ENCODE measurements around the gene USP34. TPM values are rescaled to one million over a fixed set of nuclear protein-coding genes. Genes with fewer than 3 reads are reported as not detected.

Gene USP34
- total and polyA plus RNA-seq, 2 experiments from 2014 or later, result 42.4 to 94.5 TPM

DNA sequence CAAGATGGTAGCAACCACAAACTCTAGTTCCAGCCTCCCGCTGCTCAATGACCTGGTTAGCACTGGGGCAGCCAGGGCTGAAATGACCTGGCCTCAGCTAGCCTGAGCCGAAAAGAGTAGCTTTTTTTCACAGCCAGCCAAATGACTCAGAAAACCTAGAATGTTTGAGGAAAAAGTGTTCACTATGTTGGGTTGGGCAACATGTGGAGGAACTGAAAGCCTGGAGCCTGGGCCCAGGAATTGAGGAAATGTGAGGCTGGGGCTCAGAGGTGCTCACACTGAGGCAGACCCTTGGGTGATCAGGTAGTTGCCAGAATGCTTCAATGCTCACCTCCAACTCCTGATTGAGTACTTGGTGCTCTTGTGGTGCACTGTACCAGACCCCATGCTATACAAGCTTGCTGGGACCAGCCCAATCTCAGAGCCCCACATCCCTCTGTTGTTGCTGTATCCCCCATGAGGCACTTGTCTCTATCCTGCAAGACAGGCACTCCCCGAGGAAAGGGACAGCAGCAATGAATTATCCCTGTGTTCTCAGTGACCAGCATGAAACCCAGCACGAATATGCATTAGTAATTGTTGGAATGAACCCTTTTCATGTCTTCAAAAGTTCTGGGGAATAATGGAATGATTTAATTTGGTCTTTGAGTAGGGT is 116.2 kb downstream of the USP34 start:
- Histone ChIP-seq H3K4me1 (ENCODE audit: low read depth) (peaks cover 10% of the 10 kb centered on the region), H3K4me3 (no peak overlapping the region), H3K27me3 (no peaks in the 10 kb centered on the region), H3K9me3 (ENCODE audit: low read depth) (no peaks in the 10 kb centered on the region), H3K27ac (no peak overlapping the region), H3K36me3 (no peaks in the 10 kb centered on the region)
- TF ChIP-seq CTCF (IDR thresholded peaks at IDR 0.05; ENCODE audit: low read depth, low read length), result no peak
- peak in 1 of 2 donors; percentile 18 for DNase-seq (ENCODE audit: low read depth in 1 of 2, low spot score in 1 of 2)

DNA sequence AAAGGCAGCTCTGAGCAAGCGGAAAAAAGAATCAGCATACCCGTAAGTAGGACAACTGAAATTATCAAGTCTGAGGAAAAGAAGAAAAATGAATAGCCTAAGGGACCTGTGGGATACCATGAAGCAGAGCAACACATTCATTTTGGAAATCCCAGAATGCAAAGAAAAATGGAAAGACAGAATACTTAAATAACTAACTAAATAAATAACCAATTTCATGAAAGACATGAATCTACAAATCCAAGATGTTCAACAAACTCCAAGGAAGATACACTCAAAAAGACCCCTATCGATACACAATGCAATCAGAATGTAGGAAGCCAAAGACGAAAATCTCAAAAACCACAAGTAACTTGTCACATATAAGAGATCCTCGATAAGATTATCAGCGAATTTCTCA is 117.0 kb downstream of the USP34 start:
- no peak overlapping the region for H3K27ac ChIP-seq
- peaks cover 3% of the 10 kb centered on the region for H3K4me1 ChIP-seq (ENCODE audit: low read depth)
- no peak for TF ChIP-seq CTCF (IDR thresholded peaks at IDR 0.05; ENCODE audit: low read depth, low read length)
- no peaks in the 10 kb centered on the region for H3K9me3 ChIP-seq (ENCODE audit: low read depth)
- no peaks in the 10 kb centered on the region for H3K36me3 ChIP-seq
- no peaks in the 10 kb centered on the region for H3K27me3 ChIP-seq
- H3K4me3 ChIP-seq, result no peak overlapping the region
- no peak for DNase-seq (ENCODE audit: low read depth in 1 of 2, low spot score in 1 of 2)

DNA sequence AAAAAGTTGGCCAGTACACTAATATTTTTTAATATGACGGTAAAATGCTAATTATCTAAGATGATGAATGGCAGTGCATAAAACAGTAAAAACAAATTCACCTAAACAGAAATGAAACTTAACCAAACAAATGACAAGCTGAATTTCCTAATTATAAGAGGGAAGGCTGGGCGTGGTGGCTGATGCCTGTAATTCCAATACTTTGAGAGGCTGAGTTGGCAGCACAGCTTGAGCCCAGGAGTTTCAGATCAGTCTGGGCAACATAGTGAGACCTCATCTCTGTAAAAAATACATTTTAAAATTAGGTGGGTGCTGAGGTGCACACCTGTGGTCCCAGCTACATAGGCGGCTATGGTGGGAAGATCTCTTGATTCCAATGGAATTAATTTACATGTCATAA is 120.1 kb downstream of the USP34 start:
- Histone ChIP-seq H3K4me1 (ENCODE audit: low read depth) (no peaks in the 10 kb centered on the region), H3K9me3 (ENCODE audit: low read depth) (no peaks in the 10 kb centered on the region), H3K27me3 (no peaks in the 10 kb centered on the region), H3K4me3 (no peak overlapping the region), H3K27ac (no peak overlapping the region), H3K36me3 (peaks cover 21% of the 10 kb centered on the region)
- no peak for DNase-seq (ENCODE audit: low read depth in 1 of 2, low spot score in 1 of 2)
- no peak for TF ChIP-seq CTCF (IDR thresholded peaks at IDR 0.05; ENCODE audit: low read depth, low read length)

GRCh38 chr2:61343141-61343540 is 127.7 kb downstream of the USP34 start:
- H3K36me3 ChIP-seq, result peaks cover 52% of the 10 kb centered on the region

GRCh38 chr2:61340242-61340641 is 130.6 kb downstream of the USP34 start:
- Histone ChIP-seq H3K27ac (no peak overlapping the region), H3K27me3 (no peaks in the 10 kb centered on the region), H3K9me3 (ENCODE audit: low read depth) (no peaks in the 10 kb centered on the region), H3K4me3 (no peak overlapping the region), H3K4me1 (ENCODE audit: low read depth) (no peaks in the 10 kb centered on the region), H3K36me3 (peaks cover 32% of the 10 kb centered on the region)
- TF ChIP-seq CTCF (IDR thresholded peaks at IDR 0.05; ENCODE audit: low read depth, low read length), result no peak
- peak in 1 of 2 donors; percentile 63 for DNase-seq (ENCODE audit: low read depth in 1 of 2, low spot score in 1 of 2)

More at GRCh38 chr2:61343141-61343540, 127.7 kb downstream of the USP34 start:
- H3K9me3 ChIP-seq (ENCODE audit: low read depth), result no peaks in the 10 kb centered on the region
- H3K4me1 ChIP-seq (ENCODE audit: low read depth), result no peaks in the 10 kb centered on the region
- no peak overlapping the region for H3K4me3 ChIP-seq
- no peak for DNase-seq (ENCODE audit: low read depth in 1 of 2, low spot score in 1 of 2)
- H3K27me3 ChIP-seq, result no peaks in the 10 kb centered on the region
- H3K27ac ChIP-seq, result no peak overlapping the region
- no peak for TF ChIP-seq CTCF (IDR thresholded peaks at IDR 0.05; ENCODE audit: low read depth, low read length)
